B cell (primary cell): ENCODE measurements around the gene PRRG1. TPM values are rescaled to one million over a fixed set of nuclear protein-coding genes. Genes with fewer than 3 reads are reported as not detected.

Source experiments
- ATAC-seq: fragments of 200-7000 bp; cut with Tn5 transposase; one replicate; pipeline ENCODE4 v1.10.0; 2021; ENCODE audit warnings: low read depth, mild to moderate bottlenecking, moderate number of reproducible peaks, moderate library complexity
- CTCF ChIA-PET: fragments of 350-600 bp; sonication (Branson Sonifier 250); formaldehyde crosslinking; loops from one replicate; lab custom pipeline; 2021; ENCODE audit warnings: antibody characterized with exemption, inconsistent platforms; lab: Charles Lee
- POLR2A ChIA-PET: fragments of 350-600 bp; sonication (Branson Sonifier 250); formaldehyde crosslinking; loops from one replicate; lab custom pipeline; 2021; ENCODE audit warnings: antibody characterized with exemption; lab: Charles Lee
- DNase-seq: peaks from one replicate; pipeline ENCODE4 v3.0.0; 2013
- H2AFZ ChIP-seq: 2 replicates; pipeline ENCODE4 v1.6.1; 2012; ENCODE audit warnings: mild to moderate bottlenecking, low read depth, low read length; ENCODE audit not compliant: insufficient read depth, poor library complexity, severe bottlenecking
- H3K27ac ChIP-seq, 2 donors: 1 replicate in 1 of 2; 2 replicates in 1 of 2; pipeline ENCODE4 v1.5.1; 2012 to 2013; ENCODE audit warnings: low read length in 2 of 2, mild to moderate bottlenecking in 2 of 2, moderate library complexity in 1 of 2
- H3K27me3 ChIP-seq, 4 experiments: fragments of 200-600 bp in 1 of 4; sonication (generic) in 1 of 4; replicated peaks in 1 of 4; 1 replicate in 2 of 4; 2 replicates in 2 of 4; pipeline versions ENCODE4 v1.6.1 to v1.7.0; 2013 to 2016; ENCODE audit warnings: low read length in 3 of 4, mild to moderate bottlenecking in 2 of 4, mixed read lengths in 1 of 4, moderate library complexity in 1 of 4; ENCODE audit not compliant: insufficient read depth in 4 of 4, control insufficient read depth in 3 of 4; ENCODE audit errors: control extremely low read depth in 1 of 4
- H3K36me3 ChIP-seq, 2 experiments: replicated peaks in 1 of 2; 1 replicate in 1 of 2; 2 replicates in 1 of 2; pipeline versions ENCODE4 v1.6.1 to v1.7.1; 2013; ENCODE audit warnings: low read length in 1 of 2; ENCODE audit not compliant: insufficient read depth in 2 of 2, control insufficient read depth in 1 of 2; ENCODE audit errors: control extremely low read depth in 1 of 2, extremely low read depth in 1 of 2
- H3K4me1 ChIP-seq, 2 donors: fragments of 200-600 bp in 1 of 2; sonication (generic) in 1 of 2; 1 replicate in 1 of 2; 2 replicates in 1 of 2; pipeline versions ENCODE4 v1.5.1 to v1.6.1; 2013 to 2017; ENCODE audit warnings: low read length in 2 of 2; ENCODE audit not compliant: control insufficient read depth in 2 of 2, insufficient read depth in 2 of 2
- H3K4me2 ChIP-seq: replicated peaks from 2 replicates; pipeline ENCODE3; 2012; ENCODE audit warnings: mild to moderate bottlenecking, low read depth, low read length; ENCODE audit not compliant: poor library complexity, severe bottlenecking
- H3K4me3 ChIP-seq, 5 experiments: fragments of 200-600 bp in 1 of 5; sonication (generic) in 1 of 5; 1 replicate in 3 of 5; 2 replicates in 2 of 5; pipeline versions ENCODE4 v1.5.1 to v1.7.0; 2011 to 2016; ENCODE audit warnings: low read length in 4 of 5, mild to moderate bottlenecking in 4 of 5, low read depth in 2 of 5, control low read depth in 1 of 5, moderate library complexity in 1 of 5; ENCODE audit not compliant: insufficient read depth in 1 of 5; ENCODE audit errors: control extremely low read depth in 1 of 5, extremely low read depth in 1 of 5
- H3K79me2 ChIP-seq: fragments of 200-600 bp; sonication (generic); one replicate; pipeline ENCODE4 v1.6.0; 2016; ENCODE audit warnings: low read length; ENCODE audit not compliant: control insufficient read depth, insufficient read depth
- H3K9ac ChIP-seq: fragments of 200-600 bp; sonication (generic); 2 replicates; pipeline ENCODE4 v1.6.1; 2017; ENCODE audit warnings: mild to moderate bottlenecking, low read length, moderate library complexity
- H3K9me3 ChIP-seq, 3 donors: one replicate each; pipeline versions ENCODE4 v1.6.1 to v1.7.1; 2013; ENCODE audit warnings: low read length in 2 of 3; ENCODE audit not compliant: control insufficient read depth in 2 of 3, insufficient read depth in 1 of 3; ENCODE audit errors: control extremely low read depth in 1 of 3
- H4K20me1 ChIP-seq: 2 replicates; pipeline ENCODE4 v1.6.0; 2012; ENCODE audit warnings: mild to moderate bottlenecking, low read length; ENCODE audit not compliant: insufficient read depth, control insufficient read depth, poor library complexity, severe bottlenecking
- H3K27ac Mint-ChIP-seq: one replicate; pipeline ENCODE4 v1.8.0; 2021; ENCODE audit warnings: mixed read lengths
- H3K27me3 Mint-ChIP-seq: one replicate; pipeline ENCODE4 v1.8.0; 2021; ENCODE audit warnings: mixed read lengths
- H3K4me1 Mint-ChIP-seq: one replicate; pipeline ENCODE4 v1.8.0; 2021; ENCODE audit warnings: mixed read lengths
- H3K4me3 Mint-ChIP-seq: one replicate; pipeline ENCODE4 v1.8.0; 2021; ENCODE audit warnings: mixed read lengths
- H3K9me3 Mint-ChIP-seq: one replicate; pipeline ENCODE4 v1.8.0; 2022; ENCODE audit warnings: mixed read lengths; ENCODE audit not compliant: insufficient read depth
- EZH2 ChIP-seq: IDR thresholded peaks from 2 replicates; pipeline ENCODE4 v1.6.1; 2012; ENCODE audit warnings: borderline replicate concordance, low read depth, mild to moderate bottlenecking, moderate library complexity, low read length; ENCODE audit not compliant: insufficient read depth, poor library complexity, severe bottlenecking
- WGBS: methylation state at CpG from one replicate; pipeline ENCODE4 v1.1.5; 2013; ENCODE audit warnings: missing lambda C conversion rate; ENCODE audit not compliant: insufficient coverage; 5-methylcytosine and 5-hydroxymethylcytosine counted together
- intact Hi-C: fragments of 100-400 bp; cut with micrococcal nuclease; formaldehyde crosslinking; loops from one replicate; pipeline ENCODE4 v1.10.0; 2022
- polyA plus RNA-seq: library from polyadenylated mRNA; depleted of rRNA; stranded (reverse); fragments of >200 nt; gene quantifications from 2 replicates; pipeline ENCODE4 v1.2.3, GENCODE V29; 2012
- total RNA-seq, 2 donors: library from RNA; stranded (reverse); fragments of 120-200 nt in 1 of 2; gene quantifications; 1 replicate in 1 of 2; 2 replicates in 1 of 2; pipeline versions ENCODE4 v1.2.3 to v1.2.4, GENCODE V29; 2013 to 2022
- TF ChIP-seq, protein P1 (sequence below): fragments of 200-600 bp; IDR thresholded peaks from one replicate; pipeline ENCODE4 v1.8.0; 2022; ENCODE audit warnings: antibody characterized with exemption, mild to moderate bottlenecking

PRRG1 gene
- total and polyA plus RNA-seq, 2 donors (not counting 1 experiment from before 2014, with no cell fraction given) = not detected

DNA sequence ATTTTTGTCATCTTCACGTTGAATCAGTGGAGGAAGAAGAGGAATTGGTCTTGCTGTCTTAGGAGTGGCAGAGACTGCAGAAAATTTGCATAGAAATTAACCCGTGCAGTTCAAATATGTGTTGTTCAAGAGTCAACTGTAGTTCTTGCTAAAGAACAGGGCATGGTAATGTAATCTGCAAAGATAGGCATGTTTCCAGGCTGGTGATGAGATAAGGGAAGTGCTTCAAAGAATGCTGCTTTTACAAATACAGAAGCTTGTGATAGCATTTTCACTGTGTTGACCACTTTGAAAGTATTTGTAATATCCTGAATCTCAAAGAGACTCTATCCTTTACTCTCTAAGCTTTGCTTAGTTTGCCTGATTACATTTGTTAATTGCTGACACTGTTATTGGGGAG is 60.1 kb downstream of the PRRG1 start:
- no CpG with 5 or more reads among the region's 2 CpGs for WGBS
- Histone ChIP-seq H4K20me1 (no peaks in the 10 kb centered on the region), H3K4me2 (no peak overlapping the region), H3K9ac (no peak overlapping the region), H3K4me1 (no peaks in the 10 kb centered on the region), H3K9me3 (no peaks in the 10 kb centered on the region), H2AFZ (no peak overlapping the region), H3K36me3 (no peaks in the 10 kb centered on the region), H3K27me3 (no peaks in the 10 kb centered on the region), H3K79me2 (no peaks in the 10 kb centered on the region), H3K4me3 (no peak overlapping the region), H3K27ac (no peak overlapping the region)
- intact Hi-C loops = no loop called here
- no peak for TF ChIP-seq EZH2
- TF ChIP-seq, protein P1, sequence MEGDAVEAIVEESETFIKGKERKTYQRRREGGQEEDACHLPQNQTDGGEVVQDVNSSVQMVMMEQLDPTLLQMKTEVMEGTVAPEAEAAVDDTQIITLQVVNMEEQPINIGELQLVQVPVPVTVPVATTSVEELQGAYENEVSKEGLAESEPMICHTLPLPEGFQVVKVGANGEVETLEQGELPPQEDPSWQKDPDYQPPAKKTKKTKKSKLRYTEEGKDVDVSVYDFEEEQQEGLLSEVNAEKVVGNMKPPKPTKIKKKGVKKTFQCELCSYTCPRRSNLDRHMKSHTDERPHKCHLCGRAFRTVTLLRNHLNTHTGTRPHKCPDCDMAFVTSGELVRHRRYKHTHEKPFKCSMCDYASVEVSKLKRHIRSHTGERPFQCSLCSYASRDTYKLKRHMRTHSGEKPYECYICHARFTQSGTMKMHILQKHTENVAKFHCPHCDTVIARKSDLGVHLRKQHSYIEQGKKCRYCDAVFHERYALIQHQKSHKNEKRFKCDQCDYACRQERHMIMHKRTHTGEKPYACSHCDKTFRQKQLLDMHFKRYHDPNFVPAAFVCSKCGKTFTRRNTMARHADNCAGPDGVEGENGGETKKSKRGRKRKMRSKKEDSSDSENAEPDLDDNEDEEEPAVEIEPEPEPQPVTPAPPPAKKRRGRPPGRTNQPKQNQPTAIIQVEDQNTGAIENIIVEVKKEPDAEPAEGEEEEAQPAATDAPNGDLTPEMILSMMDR = no peak
- no peaks in the 10 kb centered on the region for H3K27me3 Mint-ChIP-seq
- CTCF ChIA-PET = no interaction called here
- no peaks in the 10 kb centered on the region for H3K9me3 Mint-ChIP-seq
- POLR2A ChIA-PET = no interaction called here
- no peak overlapping the region for H3K27ac Mint-ChIP-seq
- DNase-seq = no peak
- H3K4me3 Mint-ChIP-seq = no peak overlapping the region
- no peaks in the 10 kb centered on the region for H3K4me1 Mint-ChIP-seq
- ATAC-seq = no peak

DNA sequence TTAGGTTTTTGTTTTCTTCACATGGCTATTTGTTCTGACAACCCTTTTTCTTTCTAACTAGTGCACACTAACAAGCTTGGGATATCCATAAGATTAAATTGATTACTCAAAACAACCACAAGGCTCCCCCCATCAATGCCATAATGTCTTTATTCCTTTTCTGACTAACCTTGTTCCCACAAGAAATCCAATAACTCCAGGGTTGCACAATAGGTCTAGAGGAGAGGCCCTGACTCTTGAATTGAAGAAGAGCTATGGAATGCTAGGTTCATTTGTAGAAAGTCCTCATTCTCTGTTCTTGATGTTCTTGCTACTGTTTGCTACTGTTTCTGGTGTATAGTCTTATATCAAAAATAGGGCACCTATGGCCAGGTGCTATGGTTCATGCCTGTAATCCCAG is 71.0 kb downstream of the PRRG1 start:
- H3K4me3 ChIP-seq = no peak overlapping the region
- H3K9ac ChIP-seq = no peak overlapping the region
- no peak overlapping the region for H2AFZ ChIP-seq
- no peaks in the 10 kb centered on the region for H3K27me3 Mint-ChIP-seq
- ATAC-seq (no peak), DNase-seq (no peak)
- H3K79me2 ChIP-seq = no peaks in the 10 kb centered on the region
- H3K27ac ChIP-seq = no peak overlapping the region
- H3K9me3 Mint-ChIP-seq = no peaks in the 10 kb centered on the region
- H3K4me1 ChIP-seq = no peaks in the 10 kb centered on the region
- H3K9me3 ChIP-seq = no peaks in the 10 kb centered on the region
- no peaks in the 10 kb centered on the region for H3K36me3 ChIP-seq
- H3K27me3 ChIP-seq = no peaks in the 10 kb centered on the region
- TF ChIP-seq EZH2 = no peak
- TF ChIP-seq, protein P1 = no peak
- H3K27ac Mint-ChIP-seq = no peak overlapping the region
- no peak overlapping the region for H3K4me3 Mint-ChIP-seq
- H4K20me1 ChIP-seq = no peaks in the 10 kb centered on the region
- POLR2A ChIA-PET = no interaction called here
- no peak overlapping the region for H3K4me2 ChIP-seq
- intact Hi-C loops = no loop called here
- CTCF ChIA-PET = no interaction called here
- no peaks in the 10 kb centered on the region for H3K4me1 Mint-ChIP-seq
